ENCODE measurements around the gene CNTN5.

CNTN5 gene

DNA sequence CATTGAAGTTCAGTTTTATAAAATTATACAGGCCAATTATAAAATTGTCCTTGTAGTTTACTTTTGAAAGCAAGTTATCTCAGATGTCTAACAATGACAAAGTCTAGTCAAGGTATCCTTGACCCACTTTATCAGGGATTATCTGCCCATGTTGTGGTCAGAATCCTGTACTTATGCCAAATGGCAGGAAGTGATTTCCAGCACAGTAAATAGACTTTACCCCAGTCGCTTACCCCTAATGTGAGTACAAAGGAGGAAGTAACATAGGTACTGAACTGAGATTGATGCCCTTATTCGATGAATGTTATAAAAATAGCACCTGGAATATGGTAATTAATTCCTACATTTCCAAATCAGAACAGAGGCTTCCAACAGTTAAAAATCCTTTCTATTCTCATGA, 355.7 kb downstream of the CNTN5 start:
- no peak for DNase-seq (ENCODE audit: low read depth in 1 of 2, low spot score in 1 of 2)

DNA sequence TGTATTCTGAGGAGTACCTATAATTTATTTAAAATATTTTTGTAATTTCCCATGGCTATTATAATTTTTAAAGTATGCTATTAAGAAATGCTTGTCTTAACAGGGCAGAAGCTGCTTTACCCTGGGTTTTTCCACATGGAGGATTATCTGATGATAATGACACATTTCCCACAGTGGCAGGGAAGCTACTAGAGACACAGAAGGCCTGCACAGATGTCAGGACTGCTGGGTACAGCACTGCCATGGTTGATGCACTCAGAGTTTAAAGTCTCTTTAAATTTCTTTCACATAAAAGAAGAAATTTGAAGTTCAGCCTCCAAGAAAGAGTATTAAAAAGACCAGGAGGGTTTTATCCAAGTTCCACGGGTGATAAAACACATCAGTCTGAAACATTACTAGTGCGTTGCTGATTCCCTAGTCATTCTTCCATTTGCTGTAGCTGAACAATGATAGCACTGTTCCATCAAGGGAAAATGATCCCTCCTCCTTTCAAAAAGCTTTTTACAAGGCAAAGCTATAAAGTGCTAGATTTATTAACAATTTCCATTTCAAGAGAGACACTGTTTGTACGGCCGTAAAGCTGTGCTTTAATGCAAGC, 363.0 kb downstream of the CNTN5 start:
- no peak for DNase-seq (ENCODE audit: low read depth in 1 of 2, low spot score in 1 of 2)

DNA sequence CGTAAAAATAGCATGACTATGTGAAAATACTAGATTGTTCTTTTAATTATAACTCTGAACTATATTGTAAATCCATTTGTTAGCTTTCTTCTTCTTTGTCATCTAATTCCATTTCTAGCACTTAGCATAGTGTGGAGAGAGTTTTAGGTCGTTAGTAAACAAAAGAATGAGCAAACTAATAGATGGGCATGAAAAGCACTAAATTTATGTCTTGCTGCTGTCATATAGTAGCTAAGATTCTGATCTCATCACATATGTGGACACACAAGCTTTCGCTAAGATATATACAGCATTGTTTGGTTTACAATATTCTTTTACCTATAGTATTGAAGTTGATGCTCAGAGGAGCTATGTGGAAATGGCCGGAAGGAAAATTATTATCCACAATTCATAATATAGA, 370.5 kb downstream of the CNTN5 start:
- DNase-seq (ENCODE audit: low read depth in 1 of 2, low spot score in 1 of 2), result no peak

DNA sequence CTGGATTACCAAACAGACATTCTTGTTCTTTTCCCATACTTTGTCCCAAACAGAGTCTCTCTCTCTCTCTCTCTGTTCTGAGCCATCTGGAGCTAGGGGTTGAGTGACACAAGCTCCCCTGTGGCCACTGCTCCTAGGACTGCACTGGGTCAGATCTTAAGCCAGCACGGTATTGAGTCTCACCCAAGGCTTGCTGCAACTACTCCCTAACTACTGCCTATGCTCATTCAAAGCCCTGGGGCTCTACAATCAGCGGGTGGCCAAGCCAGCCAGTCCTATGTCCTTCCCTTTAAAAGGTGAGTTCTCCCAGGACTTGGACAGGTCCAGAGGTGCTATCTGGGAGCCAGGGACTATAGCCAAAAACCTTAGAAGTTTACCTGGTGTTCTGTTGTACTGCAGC, 385.6 kb downstream of the CNTN5 start:
- DNase-seq (ENCODE audit: low read depth in 1 of 2, low spot score in 1 of 2), result no peak

DNA sequence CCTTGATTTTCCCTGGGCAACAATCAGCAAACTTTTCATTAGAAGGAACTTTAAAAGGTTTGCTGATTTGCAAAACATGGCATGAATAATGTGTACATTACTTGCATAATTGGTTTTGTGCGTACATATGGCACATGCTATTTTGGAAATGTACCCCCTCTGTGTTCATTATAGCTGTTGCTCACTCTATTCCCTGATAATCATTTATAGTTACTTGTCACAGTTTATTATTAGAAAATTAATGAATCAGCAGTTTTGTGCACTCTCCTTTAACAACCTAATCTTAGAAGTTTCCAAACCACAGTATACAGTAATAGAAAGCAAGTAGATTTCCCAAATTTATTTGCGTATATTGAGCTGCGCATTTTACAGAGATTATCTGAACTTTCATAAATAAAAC, 389.9 kb downstream of the CNTN5 start:
- no peak for DNase-seq (ENCODE audit: low read depth in 1 of 2, low spot score in 1 of 2)

DNA sequence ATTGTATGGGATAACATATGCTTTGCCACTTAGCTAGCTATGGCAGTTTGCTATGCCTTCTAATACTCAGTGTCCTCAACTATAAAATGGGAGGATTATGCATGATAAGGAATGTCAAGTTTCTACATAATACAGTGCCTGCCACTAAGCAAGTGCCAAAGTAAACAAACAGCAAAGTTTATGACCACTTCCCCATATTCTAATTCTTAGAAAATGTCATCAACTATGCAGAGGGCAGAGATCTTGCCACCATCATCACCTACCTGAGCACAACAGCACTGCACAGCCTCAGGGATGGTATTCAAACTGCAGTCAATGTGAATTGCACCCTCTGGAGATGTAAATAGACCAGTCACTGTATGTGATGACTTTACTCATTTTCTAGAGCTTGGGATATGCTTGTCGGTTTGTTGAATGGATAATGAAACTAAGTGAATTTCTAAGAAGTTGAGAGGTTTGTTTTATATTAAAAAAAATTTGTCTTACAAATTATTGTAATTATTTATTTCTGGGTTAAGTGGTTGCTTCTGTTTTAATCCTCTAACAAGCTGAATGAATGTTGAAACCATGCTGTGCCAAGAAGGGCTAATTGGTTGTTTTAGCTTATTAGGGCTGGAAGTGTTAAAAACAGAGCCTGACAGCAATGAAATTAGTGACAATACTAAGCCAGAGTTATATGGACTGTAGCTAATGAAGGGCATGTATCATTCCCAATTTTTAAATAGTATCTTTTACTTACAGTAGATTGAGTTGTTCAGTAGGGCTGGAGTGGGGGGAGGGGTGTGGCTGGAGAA, 398.4 kb downstream of the CNTN5 start:
- DNase-seq (ENCODE audit: low read depth in 1 of 2, low spot score in 1 of 2), result no peak

DNA sequence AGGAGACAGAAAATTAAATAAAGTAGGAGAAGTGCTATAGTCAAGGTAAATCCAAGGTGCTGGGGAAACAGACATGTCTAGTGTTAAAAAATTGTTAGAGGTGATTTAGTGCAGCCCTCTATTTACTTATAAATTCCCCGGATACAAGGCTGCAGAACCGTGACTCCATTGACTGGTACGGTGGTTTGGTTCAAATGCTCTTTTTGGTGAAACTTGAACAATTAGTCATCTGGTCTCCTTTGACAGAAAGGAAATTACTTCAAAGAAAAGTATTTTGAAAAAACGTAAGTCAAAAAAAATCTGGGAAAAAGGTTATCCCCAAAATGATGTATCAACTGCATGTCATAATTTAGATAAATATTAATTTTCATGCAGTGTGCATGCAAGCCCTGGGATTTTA, 399.2 kb downstream of the CNTN5 start:
- DNase-seq (ENCODE audit: low read depth in 1 of 2, low spot score in 1 of 2), result no peak

DNA sequence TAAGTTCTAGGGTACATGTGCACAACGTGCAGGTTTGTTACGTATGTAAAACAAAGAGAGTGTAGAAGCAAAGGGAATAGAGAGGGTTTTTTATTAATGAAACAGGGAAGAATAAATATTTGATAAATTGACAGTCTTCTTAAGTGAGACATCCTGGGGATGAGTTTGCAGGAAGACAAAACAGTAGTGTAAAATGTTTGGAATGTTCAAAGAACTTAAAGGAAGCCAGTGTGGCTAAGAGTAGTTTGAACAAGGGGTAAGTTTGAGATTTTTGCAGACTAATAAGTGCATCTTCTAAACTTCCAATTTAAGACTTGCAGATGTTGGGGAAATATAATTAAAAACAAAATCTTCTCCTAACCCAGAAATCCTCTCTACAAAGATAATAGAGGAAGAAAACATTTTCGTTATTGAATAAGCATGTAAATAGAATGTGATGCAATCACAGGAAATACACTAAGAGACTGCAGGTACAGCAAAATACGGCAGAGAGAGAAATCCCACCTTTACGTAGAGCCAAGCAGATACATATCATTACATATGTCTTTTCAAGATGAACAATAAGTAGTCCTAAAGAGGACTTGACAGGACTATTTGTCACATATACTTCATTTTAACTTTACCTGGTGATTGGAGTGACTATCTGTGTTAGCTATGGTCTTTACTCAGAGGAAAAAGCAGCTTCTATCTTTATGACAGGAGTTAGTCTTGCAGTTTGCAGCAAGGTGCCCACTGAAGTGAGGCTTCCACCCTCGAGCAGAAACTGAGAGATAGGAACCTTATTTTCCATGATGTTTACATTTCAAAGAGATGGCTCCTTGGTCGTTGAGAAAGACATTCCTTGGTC, 402.1 kb downstream of the CNTN5 start:
- no peak for DNase-seq (ENCODE audit: low read depth in 1 of 2, low spot score in 1 of 2)

DNA sequence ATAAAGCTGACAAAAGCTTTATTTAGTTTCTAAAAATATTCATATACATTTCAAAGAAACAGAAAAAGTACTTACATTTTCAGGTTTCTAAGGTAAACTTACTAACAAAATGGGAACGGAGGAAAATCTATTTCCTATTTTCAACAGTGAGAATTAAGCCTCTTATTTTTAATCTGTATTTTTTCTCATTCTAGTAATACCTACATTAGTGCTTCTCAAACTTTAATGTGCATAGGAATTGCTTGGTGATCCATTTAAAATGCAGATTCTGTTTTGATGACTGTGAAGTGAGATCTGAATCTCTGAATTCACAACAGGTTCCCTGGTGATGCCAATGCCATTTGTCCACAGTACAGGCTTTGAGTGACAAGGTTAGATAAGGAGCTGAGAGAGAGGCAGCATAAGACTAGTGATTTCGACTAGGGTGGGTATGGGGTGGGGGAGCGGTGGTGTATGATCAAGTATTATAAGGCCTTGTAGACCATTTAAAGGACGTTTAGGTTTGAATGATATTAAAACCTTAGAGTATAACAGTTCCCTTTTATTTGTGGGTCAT, 402.8 kb downstream of the CNTN5 start:
- no peak for DNase-seq (ENCODE audit: low read depth in 1 of 2, low spot score in 1 of 2)

DNA sequence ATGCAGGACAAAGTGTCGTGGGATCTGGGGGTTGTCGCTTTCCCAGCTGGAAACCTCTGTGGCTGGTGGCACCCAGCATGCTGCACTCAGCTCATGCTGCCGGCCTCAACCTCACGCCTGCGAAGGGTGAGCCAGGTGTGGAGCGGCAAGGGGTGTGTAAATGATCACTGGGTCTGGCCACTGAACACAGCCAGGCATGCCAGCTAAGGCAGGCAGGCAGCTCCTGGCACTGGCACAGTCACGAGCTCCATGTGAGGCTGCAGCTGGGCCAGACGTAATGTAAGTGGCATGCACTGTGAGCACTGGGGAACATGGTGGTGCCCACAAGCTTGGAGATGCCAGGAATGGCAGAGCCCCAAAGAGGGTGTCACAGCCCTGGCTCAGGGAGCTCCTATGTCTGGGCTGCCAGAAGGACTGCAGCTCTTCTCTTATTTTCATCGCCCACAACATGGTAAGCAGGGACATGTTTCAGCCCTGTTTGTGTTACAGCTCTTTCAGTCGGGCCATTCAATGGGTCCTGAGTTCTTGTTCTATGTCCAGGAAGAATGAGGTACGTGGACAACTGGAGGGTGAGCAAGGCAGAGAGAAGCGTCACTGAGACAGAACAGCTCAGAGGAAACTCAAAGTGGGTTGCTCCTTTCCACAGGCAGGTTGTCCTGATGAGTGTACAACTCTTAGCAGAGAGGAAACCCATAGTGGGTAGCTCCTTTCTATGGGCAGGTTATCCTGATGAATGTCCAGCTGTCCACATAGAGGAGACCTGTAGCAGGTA, 403.8 kb downstream of the CNTN5 start:
- DNase-seq (ENCODE audit: low read depth in 1 of 2, low spot score in 1 of 2), result no peak

DNA sequence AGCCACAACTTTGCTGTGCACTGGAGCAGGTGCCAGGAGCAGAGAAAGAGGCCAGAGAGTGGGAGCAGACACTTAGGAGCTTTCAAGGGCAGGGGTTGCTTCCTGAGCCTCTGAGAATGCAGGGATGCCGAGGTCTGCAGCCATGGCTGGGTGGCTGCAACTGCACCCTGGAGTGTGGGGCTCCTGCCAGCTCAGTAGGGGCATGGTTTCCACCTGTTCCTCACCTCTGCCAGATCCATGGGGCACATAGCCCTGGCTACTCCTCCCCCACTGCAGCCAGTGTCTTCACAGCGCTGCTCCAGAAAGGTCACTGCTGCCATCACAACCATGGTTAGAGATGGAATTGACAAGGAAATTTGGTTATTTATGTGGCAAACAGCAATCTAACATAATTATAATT, 404.8 kb downstream of the CNTN5 start:
- no peak for DNase-seq (ENCODE audit: low read depth in 1 of 2, low spot score in 1 of 2)

DNA sequence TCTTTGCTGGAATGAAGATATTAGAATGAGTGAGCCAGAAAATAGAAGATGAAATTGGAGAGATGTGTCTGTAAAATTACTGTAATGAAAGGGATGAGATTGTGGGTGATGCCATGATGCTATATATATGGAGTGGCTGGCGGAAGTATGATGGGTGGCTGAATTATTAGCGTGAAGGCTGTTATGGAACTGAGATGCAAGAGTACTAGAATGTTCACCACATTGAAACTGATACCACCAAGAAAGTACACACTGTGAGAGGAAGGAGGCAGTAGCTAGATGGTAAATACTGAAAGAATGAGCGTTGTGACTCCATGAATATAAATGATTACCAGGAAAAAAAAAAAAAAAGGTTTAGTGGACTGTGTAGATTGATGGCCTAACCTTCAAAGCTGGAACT, 411.9 kb downstream of the CNTN5 start:
- DNase-seq (ENCODE audit: low read depth in 1 of 2, low spot score in 1 of 2), result no peak

DNA sequence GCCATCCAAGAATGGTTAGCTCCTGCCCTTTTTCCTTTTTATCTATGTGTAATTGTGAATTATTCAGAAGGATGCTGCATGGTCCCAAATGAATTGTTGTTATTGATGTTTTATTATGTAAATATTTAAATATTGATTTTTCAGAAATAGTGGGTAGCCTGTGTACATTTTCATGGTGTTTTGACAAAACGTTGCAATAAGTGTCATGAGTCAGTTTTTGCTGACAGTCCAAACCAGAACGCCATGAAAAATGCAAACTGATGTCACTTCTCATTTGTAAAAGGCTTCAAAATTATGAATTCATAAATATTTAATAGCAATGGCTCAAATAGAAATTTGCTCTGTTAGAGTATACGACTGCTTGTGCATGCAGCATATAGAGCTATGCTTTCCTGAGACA, 422.5 kb downstream of the CNTN5 start:
- no peak for DNase-seq (ENCODE audit: low read depth in 1 of 2, low spot score in 1 of 2)

DNA sequence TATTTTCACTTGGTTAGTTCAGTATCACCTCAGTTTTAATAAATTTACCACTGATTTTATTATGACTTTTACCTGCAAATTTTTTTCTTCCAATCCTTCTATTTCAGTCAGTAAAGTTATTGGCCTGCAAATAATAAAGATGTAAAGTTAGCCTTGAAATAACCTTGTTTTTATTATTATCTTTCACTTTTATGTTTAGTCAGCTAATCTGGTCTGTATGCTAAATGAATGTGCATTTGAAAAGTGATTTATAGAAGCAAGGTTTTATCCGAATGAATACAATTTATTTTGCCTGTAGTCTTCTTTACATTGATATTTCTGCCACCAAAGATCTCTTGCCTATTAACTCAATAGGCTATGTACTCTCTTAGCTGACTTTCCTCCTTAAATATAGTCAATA, 425.7 kb downstream of the CNTN5 start:
- no peak for DNase-seq (ENCODE audit: low read depth in 1 of 2, low spot score in 1 of 2)

DNA sequence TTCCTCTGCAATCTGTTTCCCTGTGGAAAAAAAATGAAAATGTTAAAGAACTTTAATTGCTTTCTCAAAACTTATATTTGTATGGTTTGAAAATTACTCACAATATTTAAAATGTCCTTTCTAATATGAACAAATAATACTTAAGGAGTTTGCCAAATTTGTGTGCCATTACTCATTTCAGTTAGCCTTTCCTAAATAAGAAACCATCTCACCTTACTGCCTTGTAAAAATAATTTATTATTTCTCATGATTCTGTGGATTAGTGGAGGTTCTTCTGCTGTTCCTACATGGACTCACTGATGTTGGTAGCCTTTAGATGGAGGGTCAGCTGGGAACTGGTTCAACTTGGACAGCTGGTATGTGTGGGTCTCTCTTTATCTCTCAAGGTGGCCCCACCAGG, 428.6 kb downstream of the CNTN5 start:
- DNase-seq (ENCODE audit: low read depth in 1 of 2, low spot score in 1 of 2), result no peak

DNA sequence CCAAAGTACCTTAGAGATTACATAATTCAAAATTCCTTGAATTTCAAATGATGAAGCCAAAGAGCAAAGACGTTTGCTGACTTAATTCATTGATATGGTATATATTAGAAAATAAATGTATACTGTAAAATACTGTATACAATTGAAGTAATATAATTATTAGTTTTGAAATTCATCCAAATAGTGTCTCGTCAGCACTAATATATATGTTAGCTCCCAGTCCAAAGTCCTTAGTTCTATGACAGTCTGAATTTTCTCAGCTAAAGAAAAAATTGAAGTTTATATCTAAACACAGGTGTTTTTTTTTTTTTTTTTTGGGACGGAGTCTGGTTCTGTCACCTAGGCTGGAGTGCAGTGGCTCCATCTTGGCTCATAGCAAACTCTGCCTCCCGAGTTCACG, 431.3 kb downstream of the CNTN5 start:
- DNase-seq (ENCODE audit: low read depth in 1 of 2, low spot score in 1 of 2), result no peak

DNA sequence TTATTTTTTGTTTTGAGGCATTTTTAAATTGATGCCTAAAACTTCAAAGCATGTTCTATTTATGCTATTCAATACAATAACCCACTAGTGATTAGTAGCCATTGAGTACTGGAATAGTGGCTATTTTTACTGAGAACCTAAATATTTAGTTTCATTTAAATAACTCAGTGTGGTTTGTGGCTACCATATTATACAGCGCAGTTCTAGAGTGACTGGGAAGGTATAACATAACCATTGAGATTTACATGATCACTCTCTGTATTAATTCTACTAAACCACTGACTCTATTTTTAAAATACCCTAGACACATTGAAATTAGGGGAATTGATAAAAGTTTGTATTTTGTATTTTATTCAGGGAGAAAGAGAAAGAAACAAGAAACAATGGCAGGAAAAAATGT, 441.2 kb downstream of the CNTN5 start:
- DNase-seq (ENCODE audit: low read depth in 1 of 2, low spot score in 1 of 2), result no peak

DNA sequence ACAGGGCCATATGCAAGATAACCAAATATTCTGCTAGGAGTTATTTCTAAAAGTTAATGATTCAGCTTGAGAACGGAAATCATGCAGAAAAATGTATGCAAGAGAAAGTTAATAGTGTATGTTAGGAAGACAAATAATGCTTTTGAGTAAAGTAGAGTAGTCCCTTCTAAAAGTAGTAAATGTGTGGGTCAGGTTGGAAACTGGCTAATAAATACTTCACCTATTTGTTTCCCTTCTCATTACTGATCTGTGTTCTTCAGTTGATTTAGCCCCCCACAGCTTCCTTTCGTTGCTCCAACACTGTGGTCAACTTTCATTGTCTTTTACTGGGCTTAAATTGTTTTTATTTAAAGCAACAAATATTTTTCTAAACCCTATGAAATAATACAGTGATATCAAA, 444.2 kb downstream of the CNTN5 start:
- DNase-seq (ENCODE audit: low read depth in 1 of 2, low spot score in 1 of 2), result no peak

DNA sequence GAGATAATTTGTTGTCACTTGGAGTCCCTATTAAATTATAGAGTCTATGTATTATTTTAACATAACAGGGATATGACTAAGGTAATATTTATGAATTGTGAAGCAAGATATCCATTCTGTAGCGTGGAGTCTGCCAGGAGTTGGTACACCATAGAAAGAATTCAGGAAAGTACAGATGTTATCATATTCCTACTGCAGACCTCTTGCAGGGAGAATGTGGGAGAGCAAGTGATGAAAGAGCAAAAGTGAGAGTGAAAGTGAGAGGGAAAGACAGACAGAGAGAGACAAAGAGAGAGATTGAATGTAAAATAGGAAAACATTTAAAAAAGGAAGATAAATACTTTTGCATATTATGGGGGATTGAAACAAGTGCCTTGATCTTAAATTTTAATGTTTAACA, 468.8 kb downstream of the CNTN5 start:
- no peak for DNase-seq (ENCODE audit: low read depth in 1 of 2, low spot score in 1 of 2)

DNA sequence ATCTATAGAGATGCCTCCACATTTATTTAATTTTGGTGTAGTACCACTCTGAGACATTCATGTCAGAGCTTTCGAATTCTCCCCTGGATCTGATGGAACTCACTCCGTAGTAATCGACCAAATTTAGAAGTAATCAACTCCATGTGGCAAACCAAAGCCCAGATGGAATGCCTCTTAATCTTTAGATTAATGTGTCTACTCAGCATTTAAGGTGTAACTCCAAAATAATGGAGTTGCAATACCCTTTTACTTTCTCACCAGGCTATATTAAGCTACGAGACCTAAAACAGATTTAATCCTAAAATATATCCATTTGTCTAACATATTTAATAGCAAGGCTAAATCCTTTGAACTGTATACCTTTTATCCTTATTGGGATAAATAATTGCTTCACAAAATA, 473.3 kb downstream of the CNTN5 start:
- no peak for DNase-seq (ENCODE audit: low read depth in 1 of 2, low spot score in 1 of 2)

DNA sequence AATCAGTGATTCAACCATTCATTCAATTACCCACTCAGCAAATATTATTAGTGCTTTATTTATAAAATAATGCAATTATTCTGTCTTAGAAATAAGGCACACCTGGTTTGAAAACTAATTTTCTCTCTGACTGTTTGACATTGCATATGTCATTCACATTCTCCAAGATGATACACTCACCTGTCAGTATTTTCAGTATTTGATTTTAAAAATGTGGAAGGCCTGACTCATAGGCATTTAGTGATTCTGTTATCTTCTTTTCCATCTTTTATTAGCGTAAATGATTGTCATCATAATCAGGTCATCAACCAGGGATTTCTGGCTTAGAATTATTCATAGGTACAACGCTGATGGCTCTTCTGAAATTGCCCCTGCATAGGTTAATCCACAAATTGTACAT, 480.9 kb downstream of the CNTN5 start:
- DNase-seq (ENCODE audit: low read depth in 1 of 2, low spot score in 1 of 2), result no peak
